Occipital lobe (tissue), 2 donors: ENCODE data around the gene UBL5. TPM values are rescaled to one million over a fixed set of nuclear protein-coding genes. Genes with fewer than 3 reads are reported as not detected.
"Not testable (repeated sequence)": the region's sequence is repeated elsewhere in the genome, so short reads cannot be mapped to it uniquely, and the experiment has no call there.

Experiments used
- DNase-seq: peaks from one replicate; lab custom pipeline; 2025; lab: John Stamatoyannopoulos, UW
- total RNA-seq: library from RNA; depleted of rRNA; stranded (reverse); fragments of >200 nt; gene quantifications from one replicate; pipeline ENCODE4 v1.2.3, GENCODE V29; 2014

The UBL5 gene
- 62.9 TPM for total RNA-seq

DNA sequence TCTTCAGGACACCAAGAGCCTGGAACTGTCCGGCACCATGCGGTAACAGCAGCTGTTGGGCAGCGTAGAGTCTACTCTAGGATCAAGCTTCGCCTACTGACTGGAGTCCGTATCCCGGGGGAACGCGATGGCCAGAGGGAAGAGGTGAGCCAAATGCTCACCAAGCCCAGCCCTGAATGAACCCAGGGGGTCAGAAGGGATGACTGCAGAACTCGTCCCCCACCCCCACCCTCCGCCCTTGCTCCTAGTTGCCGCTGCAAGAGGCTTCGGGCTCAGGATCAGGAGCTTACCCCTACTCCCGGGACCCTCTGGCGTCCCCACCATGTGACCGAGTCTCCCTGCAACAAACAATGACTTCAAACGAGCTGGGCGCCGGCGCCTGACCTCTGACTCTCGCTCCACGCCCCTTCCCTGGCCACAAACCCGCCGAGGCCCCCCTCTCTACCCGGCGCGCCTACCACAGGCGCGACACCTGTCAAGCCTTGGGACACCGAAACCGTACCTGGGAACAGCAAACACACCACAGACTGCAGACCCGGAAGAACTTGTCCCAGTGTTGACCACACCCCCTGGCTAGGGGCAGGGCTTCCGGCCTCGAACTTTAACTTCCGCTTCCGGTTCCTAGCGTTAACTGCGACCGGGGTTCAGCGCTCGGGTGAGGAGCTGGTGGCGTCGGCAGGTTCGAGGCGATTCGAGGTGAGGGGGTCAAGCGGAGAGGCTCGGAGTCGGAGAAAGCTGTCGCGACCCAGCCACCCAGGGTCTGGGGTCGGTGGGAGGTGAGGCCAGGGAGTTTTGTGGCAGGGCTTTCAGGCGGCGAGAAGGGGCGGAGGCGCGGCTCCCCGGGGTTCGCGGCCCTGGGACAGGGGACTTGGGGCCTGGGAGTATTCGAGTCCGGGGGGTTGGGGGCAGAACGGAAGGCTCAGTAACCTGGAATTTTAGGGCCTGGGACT, at the start of gene UBL5:
TSS of gene UBL5 (plus strand) at position 630 of the 950 bp plus-strand sequence. CDS start 420 bp downstream, outside the sequence.
- peak; percentile 87 for DNase-seq

- DNase-seq, result no peak
These were observed 45.4 kb upstream of the UBL5 start for GRCh38 chr19:9782338-9782737.

GRCh38 chr19:9784163-9784496, 43.6 kb upstream of the UBL5 start:
- not testable (repeated sequence) for DNase-seq

- peak; percentile 94 for DNase-seq
These were observed 42.1 kb upstream of the UBL5 start for GRCh38 chr19:9785367-9786331.

DNA sequence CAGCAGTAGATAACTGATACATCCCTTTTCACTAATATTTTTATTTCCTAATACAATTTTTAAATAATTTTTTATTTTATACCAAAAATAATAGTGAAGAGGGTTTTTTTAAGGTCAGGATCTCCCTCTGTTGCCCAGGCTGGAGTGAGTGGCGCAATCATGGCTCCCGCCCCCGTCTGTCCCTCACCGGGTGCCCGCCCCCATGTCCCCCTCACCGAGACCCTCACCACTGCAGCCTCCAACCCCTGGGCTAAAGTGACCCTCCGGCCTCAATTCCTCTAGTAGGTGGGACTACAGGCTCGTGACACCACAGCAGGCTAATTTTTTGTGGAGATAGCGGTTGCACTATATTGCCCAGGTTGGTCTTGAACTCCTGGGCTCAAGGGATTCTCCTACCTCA, 41.4 kb upstream of the UBL5 start:
- no peak for DNase-seq

DNA sequence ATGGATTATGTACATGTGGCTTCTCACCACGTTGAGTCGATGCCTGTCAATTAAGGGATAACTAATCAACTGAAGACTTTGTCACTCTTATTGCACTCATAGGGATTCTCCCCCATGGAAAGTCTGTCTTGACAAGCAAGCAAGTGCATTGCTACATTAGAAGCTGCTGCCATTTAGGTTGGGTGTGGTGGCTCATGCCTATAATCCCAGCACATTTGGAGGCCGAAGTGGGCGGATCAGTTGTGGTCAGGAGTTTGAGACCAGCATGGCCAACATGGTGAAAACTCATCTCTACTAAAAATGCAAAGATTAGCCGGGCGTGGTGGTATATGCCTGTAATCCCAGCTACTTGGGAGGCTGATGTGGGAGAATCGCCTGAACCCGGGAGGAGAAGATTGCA, 40.9 kb upstream of the UBL5 start:
- no peak for DNase-seq

- not testable (repeated sequence) for DNase-seq
These were observed 39.1 kb upstream of the UBL5 start for GRCh38 chr19:9788604-9789003.

GRCh38 chr19:9789066-9789465, 38.7 kb upstream of the UBL5 start:
- DNase-seq, result no peak

GRCh38 chr19:9789579-9789978, 38.1 kb upstream of the UBL5 start:
- DNase-seq, result not testable (repeated sequence)

DNA sequence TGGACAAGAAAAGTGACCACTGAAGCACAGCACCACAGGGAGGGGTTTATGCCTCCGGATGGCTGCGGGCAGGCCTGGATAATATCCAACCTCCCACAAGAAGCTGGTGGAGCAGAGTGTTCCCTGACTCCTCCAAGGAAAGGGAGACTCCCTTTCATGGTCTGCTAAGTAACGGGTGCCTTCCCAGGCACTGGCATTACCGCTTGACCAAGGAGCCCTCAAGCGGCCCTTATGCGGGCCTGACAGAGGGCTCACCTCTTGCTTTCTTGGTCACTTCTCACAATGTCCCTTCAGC, 36.7 kb upstream of the UBL5 start:
- not testable (repeated sequence) for DNase-seq

DNA sequence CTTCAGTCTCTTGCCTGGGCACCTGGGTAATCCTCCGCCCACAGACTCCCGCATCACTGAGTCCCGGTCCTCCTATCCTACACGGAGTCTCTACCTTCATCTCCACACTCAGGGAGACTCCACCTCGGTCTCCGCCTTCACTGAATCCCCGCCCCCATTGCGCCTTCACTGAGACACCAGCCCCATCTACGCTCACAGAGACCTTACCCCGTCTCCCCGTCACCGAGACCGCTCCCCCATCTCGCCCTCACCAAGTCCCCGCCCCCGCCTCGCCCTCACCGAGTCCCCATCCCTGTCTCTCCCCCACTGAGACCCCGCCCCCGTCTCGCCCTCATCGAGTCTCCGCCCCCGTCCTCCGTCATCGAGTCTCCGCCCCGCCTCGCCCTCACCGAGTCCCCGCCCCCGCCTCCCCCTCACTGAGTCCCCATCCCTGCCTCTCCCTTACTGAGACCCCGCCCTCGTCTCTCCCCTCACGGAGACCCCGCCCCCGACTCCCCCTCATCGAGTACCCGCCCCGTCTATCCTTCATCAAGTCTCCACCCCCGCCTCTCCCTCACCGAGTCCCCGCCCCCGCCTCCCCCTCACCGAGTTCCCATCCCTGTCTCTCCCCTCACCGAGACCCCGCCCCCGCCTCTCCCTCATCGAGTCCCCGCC, 36.0 kb upstream of the UBL5 start:
- peak; percentile 96 for DNase-seq

DNA sequence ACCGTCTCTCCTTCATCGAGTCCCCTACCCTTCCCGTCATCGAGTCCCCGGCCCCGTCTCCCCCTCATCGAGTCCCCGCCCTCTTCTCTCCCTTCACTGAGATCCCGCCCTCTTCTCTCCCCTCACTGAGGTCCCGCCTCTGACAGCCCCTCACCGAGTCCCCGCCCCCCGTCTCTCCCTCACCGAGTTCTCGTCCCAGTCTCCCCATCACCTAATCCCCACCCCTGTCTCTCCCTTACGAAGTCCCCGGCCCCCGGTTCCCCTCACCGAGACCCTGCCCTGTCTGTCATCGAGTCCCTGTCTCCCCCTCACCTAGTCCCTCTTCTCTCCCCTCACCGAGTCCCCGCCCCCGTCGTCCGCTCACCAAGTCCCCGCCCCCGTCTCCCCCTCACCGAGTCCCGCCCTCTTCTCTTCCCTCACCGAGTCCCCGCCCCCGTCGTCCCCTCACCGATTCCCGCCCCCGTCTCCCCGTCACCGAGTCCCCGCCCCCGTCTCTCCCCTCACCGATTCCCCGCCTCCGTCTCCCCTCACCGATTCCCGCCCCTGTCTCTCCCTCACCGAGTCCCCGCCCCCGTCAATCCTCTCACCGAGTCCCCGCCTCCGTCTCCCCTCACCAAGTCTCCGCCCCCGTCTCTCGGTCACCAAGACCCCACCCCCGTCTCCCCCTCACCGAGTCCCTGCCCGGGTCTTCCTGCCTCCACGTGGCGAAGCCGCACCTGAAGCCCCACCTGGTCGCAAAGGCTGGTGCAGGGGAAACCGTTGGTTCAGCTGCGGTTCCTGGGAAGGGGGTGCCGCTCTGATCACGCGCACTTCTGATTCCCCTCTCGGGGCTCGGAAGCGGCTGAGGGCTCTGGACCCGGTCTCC, 35.3 kb upstream of the UBL5 start:
- peak; percentile 95 for DNase-seq

- peak; percentile 48 for DNase-seq
These were observed 34.6 kb upstream of the UBL5 start for GRCh38 chr19:9793071-9793591.

DNA sequence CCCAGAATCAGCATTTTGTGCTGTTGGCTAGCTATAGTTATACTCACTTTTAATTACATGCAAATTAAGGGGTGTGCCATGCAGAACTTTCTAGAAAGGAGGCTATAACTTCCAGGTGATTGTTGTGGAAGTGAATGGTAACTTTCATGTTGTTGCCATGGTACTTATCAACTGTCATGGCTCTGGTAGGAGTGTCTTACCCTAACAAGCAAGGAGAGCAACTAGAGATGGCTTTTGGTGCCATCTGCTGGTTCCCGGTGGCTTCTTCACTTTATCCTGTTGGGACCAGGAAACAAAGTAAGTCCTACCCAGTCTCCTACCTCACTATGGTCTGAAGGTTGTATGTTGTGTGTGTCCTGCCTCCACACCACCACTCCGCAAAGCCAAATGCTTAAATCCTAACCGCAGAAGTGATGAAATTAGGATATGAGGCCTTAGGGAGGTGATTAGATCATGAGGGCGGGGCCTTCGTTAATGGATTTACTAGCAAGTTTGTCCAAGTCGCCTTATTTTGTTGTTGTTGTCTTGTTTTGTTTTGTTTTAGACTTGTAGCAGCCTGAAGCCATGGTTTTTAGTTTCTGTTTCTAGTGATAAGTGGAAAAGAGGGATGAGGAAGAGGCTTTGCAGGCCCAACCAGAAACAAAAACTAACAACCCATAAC, 31.5 kb upstream of the UBL5 start:
- peak; percentile 74 for DNase-seq

DNA sequence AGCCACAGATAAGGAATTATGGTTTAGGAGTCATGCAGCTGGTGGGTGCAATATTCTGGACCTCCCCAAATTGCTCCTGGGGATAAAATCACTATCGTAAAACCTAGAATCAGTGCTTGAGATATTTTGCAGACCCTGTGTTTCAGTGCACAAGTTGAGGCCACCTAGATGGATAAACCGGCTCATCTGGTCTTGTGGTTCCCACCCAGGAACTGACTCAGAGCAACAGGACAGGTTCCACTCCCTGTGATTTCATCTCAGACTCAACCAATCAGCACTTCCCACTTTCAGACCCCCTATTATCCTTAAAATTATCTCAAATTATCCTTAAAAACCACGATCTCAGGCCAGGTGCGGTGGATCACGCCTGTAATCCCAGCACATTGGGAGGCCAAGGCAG, 29.8 kb upstream of the UBL5 start:
- DNase-seq, result no peak

DNA sequence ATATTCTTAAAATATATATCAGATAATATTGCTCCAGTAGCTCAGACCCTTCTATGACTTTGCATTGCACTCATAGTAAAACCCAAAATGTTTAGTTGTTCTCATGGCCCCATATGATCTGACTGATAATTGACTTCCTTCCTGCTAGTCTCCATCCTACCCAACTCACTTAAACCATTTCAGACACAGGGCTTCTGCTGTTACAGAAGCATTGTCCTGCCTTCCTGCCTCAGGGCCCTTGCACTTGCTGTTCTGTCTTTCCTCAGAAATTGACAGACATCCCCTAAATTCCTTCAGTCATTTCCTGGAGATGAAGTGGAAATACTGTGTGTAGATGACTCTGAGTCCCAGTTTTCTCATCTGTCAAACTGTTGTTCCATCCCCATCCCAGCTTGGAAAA, 28.6 kb upstream of the UBL5 start:
- DNase-seq, result no peak

DNA sequence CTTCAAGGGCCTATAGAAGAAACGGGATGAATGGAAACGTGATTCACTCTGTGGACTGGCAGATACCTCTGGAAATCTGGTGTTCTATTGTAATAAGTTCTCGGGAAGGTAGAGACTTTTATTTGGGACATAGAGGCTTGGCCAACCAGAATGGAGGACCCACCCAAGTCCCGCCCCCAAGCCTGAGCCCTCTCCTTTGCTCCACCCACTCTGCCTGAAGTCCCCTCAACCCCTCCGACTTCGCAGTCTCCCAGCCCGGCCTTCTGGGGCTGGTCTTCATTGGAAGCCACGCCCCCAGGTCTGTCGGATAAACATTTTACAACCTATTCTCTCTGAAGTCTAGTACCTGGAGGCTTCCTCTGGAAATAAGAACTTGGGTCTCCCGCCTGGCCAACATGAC, 25.7 kb upstream of the UBL5 start:
- DNase-seq, result no peak

DNA sequence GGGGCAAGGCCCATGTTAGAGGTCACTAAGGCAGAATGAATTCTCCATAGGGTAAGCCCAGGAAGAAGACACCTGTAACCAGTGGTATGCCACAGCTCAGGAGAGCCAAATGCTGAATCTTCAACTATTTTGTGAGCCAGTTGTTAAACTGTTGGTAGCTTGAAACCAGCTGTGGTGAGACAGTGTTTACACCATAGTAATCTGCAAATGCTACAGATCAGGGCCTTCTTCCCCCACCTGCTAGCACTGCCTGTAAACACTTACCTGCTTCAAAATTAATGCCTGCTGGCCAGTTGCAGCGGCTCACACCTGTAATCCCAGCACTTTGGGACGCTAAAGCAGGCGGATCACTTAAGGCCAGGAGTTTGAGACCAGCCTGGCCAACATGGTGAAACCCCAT, 20.9 kb upstream of the UBL5 start:
- no peak for DNase-seq

- DNase-seq, result no peak
These were observed 18.6 kb upstream of the UBL5 start for GRCh38 chr19:9808855-9809824.
